GM12878 (cell line): ENCODE results near the gene TSPYL6.

ENCODE experiments used
- SMC3 ChIP-seq: IDR thresholded peaks from 2 replicates; pipeline ENCODE4 v1.6.1; 2011; ENCODE audit warnings: low read length, improper control_type of control experiment, borderline replicate concordance
- YBX1 ChIP-seq: fragments of 450-650 bp; IDR thresholded peaks from 2 replicates; pipeline ENCODE4 v1.6.1; 2016; ENCODE audit warnings: antibody characterized with exemption

DNA sequence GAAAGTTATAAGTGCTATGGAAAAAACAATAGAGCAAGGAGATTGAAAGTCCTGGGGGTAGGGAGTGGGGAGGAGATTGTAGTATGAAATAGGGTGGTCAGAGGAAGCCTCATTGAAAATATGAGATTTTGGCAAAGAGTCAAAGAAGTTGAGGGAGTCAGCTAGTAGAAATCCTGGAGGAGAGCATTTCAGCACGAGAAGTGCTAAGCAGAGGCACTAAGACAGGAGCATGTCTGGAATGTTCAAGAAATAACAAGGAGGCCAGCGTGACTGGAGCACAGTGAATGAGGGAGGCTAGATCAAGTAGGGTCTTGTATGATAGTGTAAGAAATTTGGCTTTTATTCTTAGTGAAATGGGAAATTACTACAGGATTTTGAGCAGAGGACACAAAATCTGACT is 2.1 kb upstream of the TSPYL6 start:
- TF ChIP-seq YBX1 (no peak), SMC3 (no peak)
